Hindlimb muscle (tissue), 1 donor: ENCODE measurements around the gene MPIG6B. TPM values are rescaled to one million over a fixed set of nuclear protein-coding genes. Genes with fewer than 3 reads are reported as not detected.

ENCODE experiments used
- DNase-seq: peaks from one replicate; pipeline ENCODE4 v3.0.0-alpha.2; 2013
- polyA plus RNA-seq: library from polyadenylated mRNA; unstranded; fragments of 120-200 nt; gene quantifications from one replicate; pipeline ENCODE4 v1.2.1, GENCODE V29; 2013; ENCODE audit not compliant: insufficient read length

Gene MPIG6B
- polyA plus RNA-seq, 1 donor: 0.71 TPM

DNA sequence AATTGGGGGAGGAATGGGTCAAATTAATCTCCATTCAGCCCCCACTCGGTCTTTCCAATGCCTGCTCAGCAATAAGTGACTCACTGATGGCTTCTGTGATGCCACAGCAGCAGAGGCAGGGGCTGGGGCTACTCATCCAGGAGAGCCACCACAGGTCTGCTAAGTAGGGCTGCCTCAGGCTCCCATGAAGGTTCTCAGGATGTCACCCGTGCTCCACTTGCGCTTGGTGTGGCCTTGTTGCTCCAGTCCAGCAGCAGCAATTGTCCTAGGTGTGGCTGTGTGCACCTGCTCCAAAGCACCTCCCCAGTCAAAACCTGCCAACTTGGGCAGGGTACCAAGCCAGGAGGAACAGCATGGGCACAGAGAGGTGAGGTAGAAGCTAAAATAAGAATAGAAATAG, 1.0 kb upstream of the MPIG6B start:
- no peak for DNase-seq

DNA sequence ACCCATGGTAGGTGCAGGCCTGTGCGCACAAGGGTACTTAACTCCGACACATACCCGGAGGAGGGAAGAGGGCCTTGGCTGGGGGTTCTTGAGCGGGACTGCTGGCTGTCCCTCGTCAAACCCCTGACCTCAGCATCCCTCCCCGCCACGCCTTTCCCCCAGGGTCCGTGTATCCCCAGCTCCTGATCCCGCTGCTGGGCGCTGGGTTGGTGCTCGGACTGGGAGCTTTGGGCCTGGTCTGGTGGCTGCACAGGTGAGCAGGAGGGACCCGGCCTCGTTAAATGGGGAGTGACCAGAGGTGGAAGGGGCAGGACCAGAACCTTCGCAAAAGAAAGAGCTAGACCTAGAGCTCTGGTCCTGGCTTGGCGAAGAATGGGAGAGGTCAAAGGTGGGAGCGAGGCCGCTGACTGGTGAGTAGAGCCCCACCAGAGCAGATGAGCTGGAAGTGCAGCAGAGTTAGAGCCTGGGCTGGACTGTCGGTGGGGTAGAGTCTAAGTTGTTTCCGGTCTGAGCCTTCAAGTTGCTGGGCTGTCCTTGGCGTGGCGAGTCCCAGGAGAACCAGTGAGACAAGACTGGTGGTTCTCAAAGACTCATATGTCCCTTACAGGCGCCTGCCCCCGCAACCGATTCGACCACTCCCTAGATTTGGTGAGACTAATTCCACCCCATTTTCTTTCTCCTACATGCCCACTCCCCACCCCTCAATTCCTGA, 963 bp downstream of the MPIG6B start:
- DNase-seq: no peak

DNA sequence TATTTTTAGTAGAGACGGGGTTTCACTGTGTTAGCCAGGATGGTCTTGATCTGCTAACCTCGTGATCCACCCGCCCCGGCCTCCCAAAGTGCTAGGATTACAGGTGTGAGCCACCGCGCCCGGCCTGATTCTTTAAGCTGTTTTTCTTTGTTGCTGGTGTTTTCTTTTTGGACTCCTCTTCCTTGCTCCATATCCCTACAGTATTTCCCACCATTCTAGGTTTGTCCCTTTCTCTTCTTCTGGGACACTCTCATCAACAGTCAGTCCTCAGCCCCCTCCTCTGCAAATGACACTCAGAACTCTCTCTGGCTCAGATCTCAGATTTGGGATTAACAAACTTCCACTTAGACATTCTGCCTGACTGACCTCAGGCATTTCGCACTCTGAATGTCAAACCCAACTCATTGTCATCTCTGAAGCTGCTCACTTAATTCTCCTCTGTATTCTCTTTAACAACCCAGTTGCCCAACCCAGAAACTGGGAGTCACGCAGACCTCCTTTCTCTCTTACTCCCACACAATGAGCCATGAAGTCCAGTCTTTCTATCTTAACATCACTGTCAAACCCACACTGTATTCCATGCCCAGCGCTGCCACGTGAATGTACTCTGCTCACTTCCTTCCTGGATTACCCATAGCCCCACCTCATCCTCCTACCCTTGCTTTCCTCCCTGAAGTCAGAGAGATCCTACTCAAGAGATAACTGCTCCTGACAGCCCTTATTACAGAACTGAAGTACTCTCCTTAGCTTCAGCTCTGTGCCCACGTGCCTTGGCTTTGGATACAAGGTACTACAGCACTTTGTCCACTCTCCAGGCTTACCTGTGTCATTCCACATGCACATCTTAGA, 2.6 kb downstream of the MPIG6B start:
- DNase-seq: no peak

DNA sequence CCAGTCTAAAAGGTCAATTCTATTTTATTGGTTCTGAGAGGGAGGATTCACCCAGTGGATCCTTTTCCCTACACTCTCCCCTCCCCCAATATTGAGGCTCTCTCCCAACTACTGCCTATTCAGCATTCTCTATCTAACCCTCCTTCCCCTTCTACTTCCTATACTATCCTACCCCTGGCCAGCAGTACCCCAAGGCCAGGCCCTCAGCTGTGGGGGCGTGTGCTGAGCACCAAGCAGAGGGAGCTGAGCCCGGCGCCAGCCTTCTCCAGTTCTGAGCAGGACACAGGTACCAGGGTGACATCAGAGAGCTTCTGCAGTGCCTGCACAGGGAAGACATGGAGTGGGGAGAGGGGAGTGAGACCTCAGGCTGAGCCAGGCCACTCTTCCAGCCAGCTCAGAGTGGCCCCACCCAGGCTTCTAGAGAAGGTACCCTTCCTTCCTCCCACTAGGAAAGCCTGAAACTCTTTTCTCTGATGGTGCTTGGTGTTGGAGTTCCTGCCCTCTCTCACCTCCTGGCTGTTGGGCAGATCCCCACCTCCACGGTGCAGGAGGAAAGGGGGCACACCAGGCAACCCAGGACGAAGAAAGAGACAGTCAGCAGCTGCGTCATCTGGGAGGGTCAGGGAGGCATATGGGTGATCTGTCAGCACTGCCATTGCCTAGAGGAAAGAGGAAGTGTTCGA, 4.0 kb downstream of the MPIG6B start:
- no peak for DNase-seq

DNA sequence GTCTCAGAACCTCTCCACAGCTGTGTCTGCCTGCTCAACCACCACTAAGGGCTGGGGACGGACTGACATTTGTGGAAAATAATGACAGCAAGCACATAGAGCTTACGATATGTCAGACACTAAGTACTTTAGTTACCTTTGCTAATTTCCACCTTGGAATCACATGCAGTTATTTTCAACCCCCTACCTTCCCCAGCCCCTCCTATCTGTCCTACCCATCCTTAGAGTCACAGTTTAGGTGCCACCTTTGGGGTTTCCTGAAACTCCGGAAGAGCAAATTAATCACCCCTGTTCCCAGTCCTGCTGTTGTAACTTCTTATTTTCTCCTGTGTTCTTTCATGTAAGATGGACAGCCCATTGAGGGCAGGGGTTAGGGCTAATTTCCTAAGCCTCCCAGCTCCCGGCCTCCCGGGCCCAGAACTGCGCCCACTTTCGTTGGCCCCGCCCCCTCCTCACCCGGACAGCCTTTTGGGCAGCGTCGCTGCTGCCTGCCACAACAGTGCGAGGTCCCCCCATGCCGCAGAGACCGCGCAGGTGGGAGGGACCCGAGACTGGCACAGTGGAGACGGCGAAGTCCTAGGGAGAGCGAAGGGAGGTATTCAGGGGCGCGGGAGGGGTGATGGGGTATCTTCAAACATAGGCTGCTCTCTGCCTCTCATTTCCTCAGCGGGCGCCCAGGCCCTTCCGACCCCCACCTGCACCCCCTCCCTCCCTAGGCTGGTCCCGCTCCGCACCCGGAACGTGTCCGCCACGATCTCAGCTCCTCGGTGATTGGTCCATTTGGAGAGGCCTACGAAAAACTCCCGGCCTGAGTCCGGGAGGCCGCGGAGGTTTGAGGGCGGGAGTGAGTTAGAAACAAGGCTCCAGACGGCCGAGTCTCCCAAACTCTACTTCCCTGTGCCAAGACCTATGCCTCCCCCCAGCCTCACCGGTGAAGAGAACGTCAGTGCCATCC, 4.8 kb downstream of the MPIG6B start:
- DNase-seq: no peak

DNA sequence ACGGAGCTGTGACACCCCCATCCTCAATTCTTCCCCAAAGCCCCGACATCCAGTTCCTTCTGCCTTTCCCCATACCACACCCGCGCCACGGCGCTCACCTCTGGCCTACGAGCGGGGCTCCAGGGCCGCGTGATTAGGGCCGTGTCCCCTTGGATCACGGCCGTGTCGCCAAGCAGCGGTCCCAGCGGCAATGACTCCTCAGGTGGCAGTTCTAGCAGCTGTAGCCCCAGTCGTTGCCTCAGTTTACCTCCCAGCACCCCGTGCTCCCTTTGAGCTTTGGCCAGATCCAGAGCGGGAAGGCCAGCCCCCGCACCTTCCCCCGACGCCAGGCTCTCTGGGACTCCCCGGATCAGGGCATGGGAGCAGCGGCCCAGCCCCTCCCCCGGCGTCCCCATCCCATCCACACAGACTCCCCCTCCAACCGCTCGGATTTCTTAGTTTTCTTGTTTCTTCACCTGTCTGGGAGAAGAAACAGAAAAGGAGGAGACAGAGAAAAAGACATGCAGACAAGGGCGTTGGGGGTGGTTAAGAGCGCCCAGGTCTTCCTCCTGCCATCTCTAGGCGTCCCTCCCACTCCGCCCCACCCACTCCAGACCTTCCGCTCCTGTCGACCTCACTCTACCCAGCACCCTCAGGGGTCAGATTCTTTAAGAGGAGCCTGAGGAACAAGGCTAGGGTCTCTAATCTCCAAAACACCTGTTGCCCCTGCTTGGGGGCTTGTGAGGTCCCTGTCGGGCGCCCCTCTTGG, 5.8 kb downstream of the MPIG6B start, which contains the start of gene DDAH2:
Gene DDAH2 (minus strand): TSS at position 533 of the 748 bp plus-strand sequence. CDS start 138 bp downstream, at position 395.
- no peak for DNase-seq

DNA sequence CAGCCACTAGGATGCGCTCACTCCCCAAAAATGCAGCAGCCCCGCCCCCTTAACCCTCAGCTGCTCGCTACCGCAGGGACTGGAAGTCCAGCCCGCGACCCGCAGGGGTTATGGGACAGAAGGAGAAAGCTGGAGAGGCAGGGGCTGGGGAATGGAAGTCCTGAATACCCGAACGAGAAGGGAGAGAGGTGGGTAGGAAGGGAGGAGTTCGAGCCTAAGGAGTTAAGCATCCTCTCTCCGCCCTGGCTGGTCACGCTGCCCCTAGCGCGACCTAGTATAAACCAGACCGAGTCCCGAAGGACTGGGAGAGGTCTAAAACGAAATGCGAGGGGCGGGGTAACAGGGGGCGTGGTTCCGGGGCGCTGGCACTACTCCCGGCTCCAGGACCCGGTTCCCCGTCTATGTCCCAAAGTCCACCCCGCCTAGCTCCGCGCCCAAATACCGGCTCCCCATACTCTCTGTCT, 6.4 kb downstream of the MPIG6B start:
- peak; percentile 92 for DNase-seq

DNA sequence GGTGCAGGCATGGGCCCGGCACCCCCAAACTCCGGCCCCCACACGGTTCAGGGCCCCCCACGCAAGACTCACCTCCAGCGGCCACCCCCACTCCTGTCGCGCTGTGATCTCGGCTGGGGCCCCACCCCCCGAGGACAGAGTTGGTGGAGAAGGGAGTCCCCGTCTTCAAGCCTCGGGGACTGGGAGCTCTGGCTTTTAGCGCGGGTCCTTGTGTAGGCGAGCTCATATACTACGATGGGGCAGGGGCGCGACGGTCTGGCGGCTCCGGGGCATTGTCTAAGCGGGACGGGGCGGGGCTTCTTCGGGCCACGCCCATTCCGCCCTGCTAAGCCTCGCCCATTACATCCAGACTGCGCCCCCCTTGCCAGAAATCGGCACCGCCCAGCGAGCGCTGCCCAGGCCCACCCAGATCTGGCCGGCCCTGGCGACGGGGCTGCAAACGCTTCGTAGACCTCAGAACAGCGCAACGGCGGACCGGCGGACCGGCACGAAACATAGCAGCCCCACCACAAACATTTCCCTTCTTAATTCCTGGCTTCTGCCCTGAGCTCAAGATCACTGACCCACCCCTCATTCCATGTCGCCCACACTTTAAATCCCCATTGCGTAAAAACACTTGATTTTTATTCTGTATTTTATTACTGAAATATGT, 6.9 kb downstream of the MPIG6B start:
- DNase-seq: peak; percentile 96

DNA sequence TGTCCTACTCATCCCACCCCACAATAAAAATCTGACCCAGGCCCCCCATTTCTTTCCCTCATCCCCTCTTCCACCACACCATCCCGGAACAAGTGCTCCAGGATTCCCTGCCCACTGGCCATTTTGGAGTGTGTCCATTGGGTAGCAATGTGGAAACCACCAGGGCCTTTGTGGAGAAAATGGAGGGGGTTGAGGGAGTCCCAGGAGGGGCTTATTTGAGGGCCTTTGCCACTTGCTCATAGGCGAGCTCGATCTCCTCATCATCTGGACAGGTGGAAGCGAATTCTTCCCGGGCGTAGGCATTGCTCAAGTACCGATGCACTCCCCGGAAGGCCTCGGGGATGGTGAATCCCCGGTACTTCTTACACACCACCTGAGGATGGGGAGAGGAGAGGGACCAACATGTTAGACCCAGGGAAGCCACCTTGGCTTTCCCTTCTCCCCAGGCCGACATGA, 7.5 kb downstream of the MPIG6B start:
- no peak for DNase-seq

DNA sequence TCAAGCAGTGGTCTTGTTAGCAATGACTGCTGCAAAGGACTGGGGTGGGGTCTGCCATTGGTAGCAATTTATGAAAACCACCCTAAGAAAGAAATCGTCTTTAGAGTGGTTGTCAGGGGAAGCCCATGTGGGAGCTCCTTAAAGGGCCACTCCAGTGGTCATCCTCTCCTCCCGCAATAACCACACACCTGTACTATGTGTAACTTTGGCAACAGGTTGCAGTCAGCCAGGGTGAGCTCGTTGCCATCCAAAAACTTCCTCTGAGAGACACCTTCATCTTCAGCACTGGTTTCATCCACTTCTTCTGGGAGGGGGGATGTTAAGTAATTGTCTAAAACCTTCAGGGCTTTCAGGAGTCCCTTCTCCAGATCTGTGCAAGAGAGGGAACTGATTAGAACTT, 8.9 kb downstream of the MPIG6B start:
- no peak for DNase-seq

DNA sequence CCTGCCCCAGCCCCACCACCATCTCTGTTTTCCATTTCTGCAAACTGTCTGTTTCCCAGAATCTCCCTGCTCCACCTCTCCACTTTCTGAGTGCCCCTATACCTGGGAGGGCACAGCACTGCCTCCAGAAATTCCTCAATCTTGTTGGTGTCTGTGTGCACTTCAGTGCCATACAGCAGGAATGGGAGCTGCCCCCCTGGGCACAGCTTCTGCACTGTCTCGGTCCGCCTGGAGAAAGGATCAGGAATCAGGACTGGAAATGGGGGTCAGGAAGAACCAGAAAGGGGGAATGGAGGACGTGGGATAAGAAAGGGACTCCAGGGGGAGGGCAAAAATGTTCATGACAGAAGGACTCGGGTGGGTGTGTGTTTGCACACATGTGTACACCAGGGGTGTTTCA, 10.6 kb downstream of the MPIG6B start:
- DNase-seq: no peak

DNA sequence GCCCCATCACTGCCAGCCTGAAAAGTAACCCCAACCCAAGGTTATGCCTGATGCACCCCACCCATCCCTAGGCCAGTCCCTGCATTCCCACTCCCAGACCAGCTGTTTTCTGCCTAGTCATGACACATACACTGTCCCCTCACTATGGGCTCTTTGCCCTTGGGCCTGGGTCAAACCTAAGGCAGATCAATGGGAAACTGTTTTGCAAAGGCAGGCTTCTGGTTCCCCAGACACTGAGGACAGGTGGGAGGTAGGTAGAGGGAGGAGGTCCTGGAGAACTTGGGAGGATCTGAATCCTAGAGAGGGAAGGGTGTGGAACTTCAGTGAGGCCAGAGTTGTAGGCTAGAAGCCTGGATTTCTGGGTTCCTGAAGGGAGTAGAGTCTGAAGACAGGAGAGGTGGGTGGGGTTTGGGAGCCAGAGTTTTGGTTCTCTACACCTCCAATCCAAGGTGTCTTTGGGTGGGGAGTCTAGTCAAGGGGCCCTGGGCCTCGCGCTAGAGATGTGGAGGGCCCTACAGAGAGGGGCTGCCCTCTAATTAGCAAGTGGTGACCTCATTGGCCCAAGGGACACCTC, 11.2 kb downstream of the MPIG6B start:
- no peak for DNase-seq

DNA sequence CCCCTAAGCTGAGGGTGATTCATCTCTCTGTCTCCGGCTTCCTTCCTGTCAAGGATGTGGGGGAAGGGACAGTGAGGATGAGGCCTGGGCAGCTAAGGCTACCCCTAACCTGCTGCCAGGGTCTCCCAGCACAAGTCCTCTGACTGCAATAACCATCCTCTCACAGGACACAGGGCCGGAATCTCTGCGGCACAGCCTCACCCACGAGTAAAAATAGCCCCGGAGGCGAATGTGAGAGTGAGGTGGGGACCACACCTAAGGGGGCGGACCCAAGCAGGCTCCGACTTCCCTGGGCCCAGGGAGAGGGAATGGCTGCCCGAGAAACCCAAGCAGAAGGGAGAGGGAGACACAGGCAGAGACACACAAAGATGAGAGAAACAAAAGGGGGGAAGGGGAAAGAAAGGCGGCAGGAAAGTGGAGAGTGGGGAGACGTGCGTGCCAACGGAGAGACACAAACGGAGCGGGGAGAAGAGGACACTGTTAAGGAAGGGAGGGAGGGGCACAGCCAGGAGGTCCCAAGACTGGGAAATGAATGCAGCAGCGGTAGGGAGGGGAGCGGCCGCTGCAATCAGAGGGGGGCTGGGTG, 11.7 kb downstream of the MPIG6B start:
- no peak for DNase-seq

DNA sequence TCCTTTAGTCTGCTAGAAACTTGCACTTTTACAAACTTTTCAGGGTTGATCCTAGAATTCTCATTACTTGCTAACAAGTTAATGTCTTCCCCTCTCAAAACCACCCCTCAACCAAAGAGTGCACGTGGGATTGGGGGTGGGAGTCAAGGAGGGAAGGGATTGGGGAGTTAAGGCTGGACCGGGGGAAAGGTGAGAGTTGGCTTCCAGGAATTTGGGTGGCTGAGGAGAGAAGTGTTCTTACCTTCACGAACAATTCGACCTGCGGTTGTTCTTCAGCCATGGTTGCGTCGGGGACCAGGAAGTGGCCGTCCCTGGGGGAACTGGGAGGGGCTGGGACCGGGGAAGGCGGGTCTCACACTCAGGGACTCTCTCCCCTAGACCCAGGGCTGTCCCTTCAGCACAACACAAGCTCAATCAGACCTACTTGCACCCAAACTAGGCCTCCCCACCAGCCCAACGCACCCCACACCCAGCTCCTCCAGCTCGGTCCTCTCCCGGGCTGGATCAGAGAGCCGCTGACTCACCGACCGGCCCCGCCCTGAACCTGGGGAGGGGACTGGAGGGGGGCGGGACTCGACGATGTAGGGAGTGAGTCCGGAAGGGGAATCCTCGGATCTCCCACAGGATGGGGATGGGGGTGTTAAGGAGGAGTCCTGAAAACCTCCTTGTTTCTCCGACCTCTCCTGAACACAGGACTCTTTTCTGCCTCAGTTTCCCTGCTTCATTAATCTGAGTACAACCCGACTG, 13.0 kb downstream of the MPIG6B start, which contains the start of gene CLIC1:
Gene CLIC1 (minus strand): TSS at position 510 of the 747 bp plus-strand sequence. CDS start 230 bp downstream, at position 280.
- peak; percentile 86 for DNase-seq

DNA sequence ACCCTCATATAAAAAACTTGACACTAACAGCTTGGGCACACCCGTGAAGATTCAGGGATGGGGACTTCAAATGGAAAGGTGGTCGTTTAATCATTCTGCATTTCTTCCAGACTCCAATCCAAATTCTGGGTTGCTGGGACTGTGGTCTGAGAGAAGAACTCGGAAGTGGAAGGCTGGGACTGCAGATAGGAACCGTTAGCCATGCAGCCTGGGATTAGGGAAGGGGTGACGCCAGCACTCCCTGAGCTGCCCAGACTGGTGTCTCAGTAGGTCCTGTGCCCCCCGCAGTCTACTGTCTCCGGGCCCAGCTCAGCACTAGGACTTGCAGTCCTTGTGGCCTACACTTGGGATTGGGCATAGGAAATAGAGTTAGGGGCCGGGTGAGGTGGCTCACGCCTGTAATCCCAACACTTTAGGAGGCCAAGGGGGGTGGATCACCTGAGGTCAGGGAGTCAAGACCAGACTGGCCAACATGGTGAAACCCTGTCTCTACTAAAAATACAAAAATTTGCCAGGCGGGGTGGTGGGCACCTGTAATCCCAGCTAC, 13.7 kb downstream of the MPIG6B start:
- DNase-seq: no peak

DNA sequence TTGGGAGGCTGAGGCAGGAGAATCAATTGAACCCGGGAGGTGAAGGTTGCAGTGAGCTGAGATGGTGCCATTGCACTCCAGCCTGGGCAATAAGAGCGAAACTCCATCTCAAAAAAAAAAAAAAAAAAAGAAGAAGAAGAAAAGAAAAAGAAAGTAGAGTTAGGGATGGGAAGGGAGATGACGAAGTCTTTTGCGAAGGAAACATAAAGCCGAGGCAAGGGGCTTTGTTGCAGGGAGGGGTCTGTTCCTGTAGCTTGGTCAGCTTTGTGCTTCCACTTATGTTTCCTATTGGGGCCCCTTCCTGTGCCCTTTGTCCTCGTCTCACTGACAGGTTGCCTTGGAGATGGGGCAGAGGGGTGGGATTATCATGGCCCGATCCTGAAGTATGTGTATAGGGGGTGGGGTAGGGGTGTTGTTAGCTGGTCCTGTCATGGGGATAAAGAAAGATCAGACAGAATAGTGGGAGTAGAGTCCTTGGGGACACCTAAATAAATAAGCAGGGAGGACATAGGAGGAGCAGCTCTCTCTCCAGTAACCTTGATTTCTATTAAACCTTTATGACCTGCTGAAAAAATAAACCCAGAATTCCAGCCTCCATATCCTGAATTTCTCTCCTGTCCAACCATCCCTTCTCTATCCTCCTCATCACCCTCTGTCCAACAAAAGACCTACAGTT, 14.3 kb downstream of the MPIG6B start:
- DNase-seq: no peak

DNA sequence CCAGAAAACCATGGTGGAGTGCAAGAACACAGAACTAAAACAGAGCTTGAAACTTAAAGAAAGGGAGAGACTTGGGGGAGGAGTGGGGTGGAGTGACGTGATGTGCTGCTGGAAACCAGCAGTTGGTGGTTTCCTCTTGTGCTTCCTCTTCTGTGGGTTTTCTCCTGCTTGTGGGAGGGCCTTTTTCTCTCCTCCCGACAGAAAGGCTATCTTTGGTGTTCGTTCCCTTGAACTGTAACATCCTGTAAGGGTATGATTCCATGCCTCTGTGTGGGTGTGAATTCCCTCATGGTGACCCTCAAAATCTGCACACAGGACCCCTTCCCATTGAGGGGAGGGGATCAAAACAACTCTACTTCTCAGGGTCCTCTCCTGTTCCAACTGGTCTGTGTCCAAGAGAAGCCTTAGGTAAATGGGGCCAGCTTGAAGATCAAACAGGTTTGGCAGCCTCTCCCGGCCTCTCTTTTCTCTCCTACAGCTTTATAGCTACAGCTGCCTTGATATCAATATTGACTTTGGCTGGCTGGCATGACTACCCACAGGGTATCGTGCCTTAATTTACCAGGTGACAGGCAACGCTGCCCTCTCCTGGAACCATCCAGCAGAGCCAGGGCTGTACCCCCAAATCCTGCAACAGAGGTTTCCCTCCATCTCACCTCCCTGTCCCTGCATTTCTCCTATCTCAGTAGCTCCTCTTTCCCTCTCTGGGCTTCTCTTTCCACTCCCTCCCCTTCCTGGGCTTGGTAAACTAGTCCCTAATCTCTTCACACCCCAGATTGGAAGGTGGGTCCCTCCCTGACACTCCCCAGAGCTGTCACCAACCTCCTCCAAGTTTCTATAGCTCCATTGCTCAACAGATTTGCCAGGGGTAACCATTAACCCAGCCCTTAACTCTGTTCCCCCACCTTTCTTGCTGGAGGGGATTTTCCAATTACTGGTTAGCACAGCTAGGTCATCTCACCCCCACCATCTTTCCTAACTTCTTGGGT, 15.1 kb downstream of the MPIG6B start:
- peak; percentile 56 for DNase-seq
